A549 (cell line): ENCODE data around the gene INTS12.

Experiments
- CHD2 ChIP-seq: fragments of 150-350 bp; IDR thresholded peaks from 2 replicates; pipeline ENCODE4 v1.6.1; 2014; ENCODE audit warnings: low read length; ENCODE audit not compliant: partially characterized antibody
- CHD4 ChIP-seq: fragments of 200-600 bp; sonication (generic); IDR thresholded peaks from 2 replicates; pipeline ENCODE4 v1.6.1; 2016; ENCODE audit warnings: antibody characterized with exemption, mild to moderate bottlenecking, borderline replicate concordance
- EP300 ChIP-seq, 2 experiments: fragments of >200 bp; sonication (Bioruptor Twin); formaldehyde crosslinking; IDR thresholded peaks; 2 replicates in 1 of 2; 3 replicates in 1 of 2; pipeline ENCODE4 v1.6.1; 2016 to 2017
- KDM5A ChIP-seq: fragments of 200-600 bp; sonication (generic); IDR thresholded peaks from 2 replicates; pipeline ENCODE4 v1.6.1; 2016; ENCODE audit warnings: antibody characterized with exemption, mild to moderate bottlenecking
- MAFK ChIP-seq: fragments of 450-650 bp; IDR thresholded peaks from 2 replicates; pipeline ENCODE4 v1.6.1; 2014; ENCODE audit not compliant: partially characterized antibody
- POLR2A ChIP-seq: IDR thresholded peaks from 2 replicates; pipeline ENCODE4 v1.6.1; 2012; ENCODE audit warnings: mild to moderate bottlenecking, low read length
- RAD21 ChIP-seq, 2 experiments: fragments of >200 bp in 1 of 2; sonication (Bioruptor Twin) in 1 of 2; formaldehyde crosslinking in 1 of 2; IDR thresholded peaks in 1 of 2; conservative IDR thresholded peaks in 1 of 2; 2 replicates in 1 of 2; 3 replicates in 1 of 2; pipeline ENCODE4 v1.6.1; 2012 to 2018; ENCODE audit warnings: inconsistent platforms in 1 of 2
- TF ChIP-seq, protein P1 (sequence below): fragments of >200 bp; sonication (Bioruptor Twin); formaldehyde crosslinking; IDR thresholded peaks from 3 replicates; pipeline ENCODE4 v1.5.1; 2016

DNA sequence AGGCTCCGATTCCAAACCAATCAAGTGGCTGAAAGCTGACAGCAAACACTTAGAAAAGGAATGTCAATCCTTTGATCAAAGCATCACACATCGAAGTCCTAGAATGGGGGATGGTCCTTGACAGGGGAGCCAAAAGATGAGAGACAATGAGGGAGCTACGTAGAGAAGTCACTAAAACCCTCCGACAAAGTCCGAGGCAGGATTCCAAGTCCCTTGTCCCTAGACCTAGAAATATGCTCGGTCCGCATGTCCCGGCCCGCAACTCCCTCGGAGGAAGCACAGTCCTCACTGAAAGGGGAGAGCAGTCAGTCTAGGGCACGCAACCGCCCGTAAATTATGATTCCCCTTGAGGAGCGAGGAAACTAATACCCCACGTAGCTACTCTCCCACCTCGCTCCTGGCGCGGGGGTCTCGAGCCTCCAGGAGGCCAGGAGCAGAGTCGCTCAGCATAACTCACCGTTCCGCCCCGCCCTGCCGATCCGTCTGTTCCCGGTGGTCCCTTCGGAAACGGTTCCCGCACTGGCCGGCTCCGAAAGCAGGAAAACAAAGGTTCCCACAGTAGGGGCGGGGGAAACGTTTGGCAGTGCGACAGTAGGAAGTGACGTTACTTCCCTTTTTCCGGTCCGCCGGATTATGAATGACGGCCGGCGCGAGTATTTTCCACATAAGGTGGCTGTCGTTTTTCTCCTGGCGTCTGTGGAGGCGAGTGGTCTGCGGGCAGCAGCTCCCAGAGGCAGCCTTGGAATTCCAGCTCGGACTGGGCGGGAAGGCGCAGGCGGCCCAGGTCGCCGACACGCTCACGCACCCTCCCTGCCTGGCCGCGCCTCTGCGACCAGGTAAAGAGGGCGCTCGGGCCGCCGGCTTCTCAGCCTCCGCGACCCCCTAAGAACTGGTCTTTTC lies at the start of gene INTS12, which contains the start of gene GSTCD:
- TF ChIP-seq POLR2A = peak; percentile 71
- TF ChIP-seq, protein P1, sequence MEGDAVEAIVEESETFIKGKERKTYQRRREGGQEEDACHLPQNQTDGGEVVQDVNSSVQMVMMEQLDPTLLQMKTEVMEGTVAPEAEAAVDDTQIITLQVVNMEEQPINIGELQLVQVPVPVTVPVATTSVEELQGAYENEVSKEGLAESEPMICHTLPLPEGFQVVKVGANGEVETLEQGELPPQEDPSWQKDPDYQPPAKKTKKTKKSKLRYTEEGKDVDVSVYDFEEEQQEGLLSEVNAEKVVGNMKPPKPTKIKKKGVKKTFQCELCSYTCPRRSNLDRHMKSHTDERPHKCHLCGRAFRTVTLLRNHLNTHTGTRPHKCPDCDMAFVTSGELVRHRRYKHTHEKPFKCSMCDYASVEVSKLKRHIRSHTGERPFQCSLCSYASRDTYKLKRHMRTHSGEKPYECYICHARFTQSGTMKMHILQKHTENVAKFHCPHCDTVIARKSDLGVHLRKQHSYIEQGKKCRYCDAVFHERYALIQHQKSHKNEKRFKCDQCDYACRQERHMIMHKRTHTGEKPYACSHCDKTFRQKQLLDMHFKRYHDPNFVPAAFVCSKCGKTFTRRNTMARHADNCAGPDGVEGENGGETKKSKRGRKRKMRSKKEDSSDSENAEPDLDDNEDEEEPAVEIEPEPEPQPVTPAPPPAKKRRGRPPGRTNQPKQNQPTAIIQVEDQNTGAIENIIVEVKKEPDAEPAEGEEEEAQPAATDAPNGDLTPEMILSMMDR = no peak
- TF ChIP-seq CHD2 = peak; percentile 42
- no peak for TF ChIP-seq CHD4
- no peak for TF ChIP-seq EP300 (IDR thresholded peaks at IDR 0.05)
- TF ChIP-seq KDM5A = peak; percentile 70; the same call in 1 of the 2 replicates
- TF ChIP-seq RAD21 (conservative IDR thresholded peaks at IDR 0.05 in 1 of 2, IDR thresholded peaks at IDR 0.05 in 1 of 2) = no peak
- TF ChIP-seq MAFK = no peak
